Measurements from ENCODE around the gene KYNU.

KYNU gene

GRCh38 chr2:142993771-142994170 lies 116.3 kb downstream of the KYNU start:
- Histone ChIP-seq H3K27me3 (ENCODE audit: insufficient read depth, poor library complexity, severe bottlenecking) (peaks cover 3% of the 10 kb centered on the region), H3K4me3 (ENCODE audit: severe bottlenecking) (no peak overlapping the region), H3K27ac (ENCODE audit: poor library complexity, severe bottlenecking) (no peak overlapping the region), H3K36me3 (ENCODE audit: low read depth) (no peaks in the 10 kb centered on the region), H3K4me1 (ENCODE audit: insufficient read depth, poor library complexity, severe bottlenecking) (no peaks in the 10 kb centered on the region), H3K9me3 (ENCODE audit: severe bottlenecking) (no peaks in the 10 kb centered on the region)
- no peak for TF ChIP-seq CTCF (IDR thresholded peaks at IDR 0.05; ENCODE audit: poor library complexity, severe bottlenecking)
- ATAC-seq (ENCODE audit: low read depth), result no peak
- DNase-seq (ENCODE audit: low spot score), result no peak

- DNase-seq (ENCODE audit: low spot score), result no peak
- ATAC-seq (ENCODE audit: low read depth), result no peak
- H3K4me3 ChIP-seq (ENCODE audit: severe bottlenecking), result no peak overlapping the region
- no peak overlapping the region for H3K27ac ChIP-seq (ENCODE audit: poor library complexity, severe bottlenecking)
- TF ChIP-seq CTCF (IDR thresholded peaks at IDR 0.05; ENCODE audit: poor library complexity, severe bottlenecking), result no peak
- H3K27me3 ChIP-seq (ENCODE audit: insufficient read depth, poor library complexity, severe bottlenecking), result peaks cover 3% of the 10 kb centered on the region
- no peaks in the 10 kb centered on the region for H3K4me1 ChIP-seq (ENCODE audit: insufficient read depth, poor library complexity, severe bottlenecking)
- H3K9me3 ChIP-seq (ENCODE audit: severe bottlenecking), result no peaks in the 10 kb centered on the region
- no peaks in the 10 kb centered on the region for H3K36me3 ChIP-seq (ENCODE audit: low read depth)
Observed at GRCh38 chr2:142994665-142995064, 117.2 kb downstream of the KYNU start.

GRCh38 chr2:142997231-142997630 lies 119.8 kb downstream of the KYNU start:
- Histone ChIP-seq H3K9me3 (ENCODE audit: severe bottlenecking) (no peaks in the 10 kb centered on the region), H3K27ac (ENCODE audit: poor library complexity, severe bottlenecking) (no peak overlapping the region)
- TF ChIP-seq CTCF (IDR thresholded peaks at IDR 0.05; ENCODE audit: poor library complexity, severe bottlenecking), result no peak

GRCh38 chr2:143000599-143000998 lies 123.1 kb downstream of the KYNU start:
- TF ChIP-seq CTCF (IDR thresholded peaks at IDR 0.05; ENCODE audit: poor library complexity, severe bottlenecking), result no peak
- Histone ChIP-seq H3K27ac (ENCODE audit: poor library complexity, severe bottlenecking) (no peak overlapping the region), H3K4me1 (ENCODE audit: insufficient read depth, poor library complexity, severe bottlenecking) (no peaks in the 10 kb centered on the region), H3K4me3 (ENCODE audit: severe bottlenecking) (no peak overlapping the region), H3K9me3 (ENCODE audit: severe bottlenecking) (no peaks in the 10 kb centered on the region), H3K27me3 (ENCODE audit: insufficient read depth, poor library complexity, severe bottlenecking) (no peaks in the 10 kb centered on the region), H3K36me3 (ENCODE audit: low read depth) (no peaks in the 10 kb centered on the region)
- ATAC-seq (ENCODE audit: low read depth) (no peak), DNase-seq (ENCODE audit: low spot score) (no peak)

More at GRCh38 chr2:142997231-142997630, 119.8 kb downstream of the KYNU start:
- ATAC-seq (ENCODE audit: low read depth) (no peak), DNase-seq (ENCODE audit: low spot score) (no peak)
- no peak overlapping the region for H3K4me3 ChIP-seq (ENCODE audit: severe bottlenecking)
- H3K36me3 ChIP-seq (ENCODE audit: low read depth), result no peaks in the 10 kb centered on the region
- no peaks in the 10 kb centered on the region for H3K4me1 ChIP-seq (ENCODE audit: insufficient read depth, poor library complexity, severe bottlenecking)
- H3K27me3 ChIP-seq (ENCODE audit: insufficient read depth, poor library complexity, severe bottlenecking), result no peaks in the 10 kb centered on the region

- ATAC-seq (ENCODE audit: low read depth), result no peak
Observed at GRCh38 chr2:143001501-143001900, 124.0 kb downstream of the KYNU start.

More at GRCh38 chr2:143001501-143001900, 124.0 kb downstream of the KYNU start:
- Histone ChIP-seq H3K27me3 (ENCODE audit: insufficient read depth, poor library complexity, severe bottlenecking) (no peaks in the 10 kb centered on the region), H3K4me3 (ENCODE audit: severe bottlenecking) (no peak overlapping the region), H3K27ac (ENCODE audit: poor library complexity, severe bottlenecking) (no peak overlapping the region), H3K4me1 (ENCODE audit: insufficient read depth, poor library complexity, severe bottlenecking) (no peaks in the 10 kb centered on the region), H3K36me3 (ENCODE audit: low read depth) (no peaks in the 10 kb centered on the region), H3K9me3 (ENCODE audit: severe bottlenecking) (no peaks in the 10 kb centered on the region)
- TF ChIP-seq CTCF (IDR thresholded peaks at IDR 0.05; ENCODE audit: poor library complexity, severe bottlenecking), result no peak
- DNase-seq (ENCODE audit: low spot score), result no peak
